Left renal pelvis (tissue), 4 donors: ENCODE measurements around the gene UPK1B. TPM values are rescaled to one million over a fixed set of nuclear protein-coding genes. Genes with fewer than 3 reads are reported as not detected.
A peak's percentile ranks its signal among the peaks of the same experiment; 100 is the strongest.
"Not testable (repeated sequence)": the region's sequence is repeated elsewhere in the genome, so short reads cannot be mapped to it uniquely, and the experiment has no call there.

Source experiments
- DNase-seq, 4 donors: peaks; one replicate each; pipeline ENCODE4 v3.0.0-alpha.2; 2013; ENCODE audit warnings: low read depth in 4 of 4, low spot score in 3 of 4
- polyA plus RNA-seq, 4 donors: library from polyadenylated mRNA; unstranded; fragments of 120-200 nt; gene quantifications; one replicate each; pipeline ENCODE4 v1.2.1, GENCODE V29; 2013; ENCODE audit not compliant: insufficient read length in 4 of 4

Gene UPK1B
- 10 to 100 TPM in 1 of 4 donors, 1 to 10 TPM in 2, under 1 TPM in 1; 0.26 to 18.9 (median 9.1) TPM for polyA plus RNA-seq

DNA sequence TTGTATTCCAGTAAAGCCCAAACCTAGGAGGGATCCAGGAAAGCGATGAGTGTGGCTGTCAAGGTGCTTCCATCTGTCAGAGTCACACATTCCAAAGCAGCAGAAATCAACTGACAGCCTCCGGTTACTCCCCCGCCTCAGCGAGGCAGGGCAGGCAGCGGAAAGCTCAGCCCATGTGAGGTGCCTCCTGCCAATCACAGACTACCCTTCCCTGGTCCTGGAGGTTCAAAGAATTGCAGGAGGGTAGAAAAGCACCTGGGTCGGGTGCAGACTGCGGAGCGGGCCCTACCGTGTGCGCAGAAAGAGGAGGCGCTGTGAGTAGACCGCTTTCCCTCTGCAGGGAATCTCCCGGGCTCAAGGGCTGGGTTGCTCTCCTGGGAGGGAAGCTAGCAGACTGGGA is at the start of gene UPK1B:
UPK1B (plus strand) TSS at position 274 of the 400 bp plus-strand sequence. CDS start 13,144 bp downstream, outside the sequence.
- DNase-seq, result peak in 2 of 4 donors; percentile 22 to 24

DNA sequence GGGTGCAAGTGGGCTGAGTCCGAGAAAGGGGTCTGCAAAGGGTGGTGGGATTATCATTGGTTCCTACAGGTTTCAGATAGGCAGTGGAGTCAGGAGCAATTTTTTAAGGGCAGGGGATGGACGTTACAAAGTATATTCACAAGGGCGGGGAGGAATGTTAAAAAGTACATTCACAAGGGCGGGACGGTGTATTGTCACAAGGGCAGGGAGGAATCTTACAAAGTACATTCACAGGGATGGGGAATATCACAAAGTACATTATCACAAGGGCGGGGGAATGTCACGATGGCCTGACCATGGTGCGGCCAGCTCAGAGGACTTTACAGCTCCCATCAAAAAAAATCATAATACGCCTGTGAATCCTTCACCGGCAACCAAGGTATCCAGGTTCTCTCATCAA is 48.1 kb upstream of the UPK1B start:
- no peak for DNase-seq

DNA sequence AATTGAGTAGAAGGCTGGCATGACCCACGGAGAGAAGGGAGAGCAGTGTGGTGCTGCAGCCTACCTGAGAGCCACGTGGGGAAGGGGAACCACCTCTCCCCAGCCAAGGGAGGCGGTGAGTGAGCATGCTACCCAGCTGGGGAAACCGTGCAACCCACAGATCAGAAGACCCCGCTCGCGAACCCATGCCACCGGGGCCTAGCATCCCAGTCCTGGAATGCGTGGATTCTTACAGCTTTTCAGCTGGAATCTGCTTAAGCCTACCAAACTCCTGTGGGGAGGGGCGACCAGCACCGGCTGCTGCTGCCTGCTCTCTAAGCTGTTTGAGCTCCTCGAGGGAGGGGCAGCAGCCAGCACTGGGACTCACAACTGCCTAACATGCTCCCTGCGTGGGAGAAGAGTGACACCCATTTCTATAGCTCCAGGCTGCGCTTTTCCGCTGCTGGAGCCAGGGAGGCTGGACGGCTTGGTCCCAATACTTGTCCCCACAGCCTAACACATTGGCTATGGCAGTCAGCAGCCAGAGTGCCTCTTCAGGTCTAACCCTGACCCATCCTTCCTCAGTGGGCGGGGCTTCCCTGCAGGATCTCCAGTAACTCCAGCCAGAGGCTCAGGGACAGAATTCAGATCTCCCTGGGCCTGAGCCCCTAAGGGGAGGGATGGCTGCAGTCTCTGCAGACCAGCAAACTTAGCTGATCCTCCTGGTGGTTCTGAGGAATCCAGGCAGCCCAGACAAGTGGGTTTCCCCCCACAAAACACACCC is 47.5 kb upstream of the UPK1B start:
- no peak for DNase-seq

DNA sequence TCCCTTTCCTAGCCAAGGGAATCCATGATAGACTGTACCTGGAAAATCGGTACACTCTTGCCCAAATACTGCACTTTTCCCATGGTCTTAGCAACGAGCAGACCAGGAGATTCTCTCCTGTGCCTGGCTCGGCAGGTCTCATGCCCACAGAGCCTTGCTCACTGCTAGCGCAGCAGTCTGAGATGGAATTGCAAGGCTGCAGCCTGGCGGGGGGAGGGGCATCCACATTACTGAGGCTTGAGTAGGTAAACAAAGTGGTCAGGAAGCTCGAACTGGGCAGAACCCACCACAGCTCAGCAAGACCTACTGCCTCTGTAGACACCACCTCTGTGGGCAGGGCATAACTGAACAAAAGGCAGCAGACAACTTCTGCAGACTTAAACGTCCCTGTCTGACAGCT is 43.1 kb upstream of the UPK1B start:
- not testable (repeated sequence) for DNase-seq

- not testable (repeated sequence) for DNase-seq
Observed at GRCh38 chr3:119132291-119132690, 41.1 kb upstream of the UPK1B start.

DNA sequence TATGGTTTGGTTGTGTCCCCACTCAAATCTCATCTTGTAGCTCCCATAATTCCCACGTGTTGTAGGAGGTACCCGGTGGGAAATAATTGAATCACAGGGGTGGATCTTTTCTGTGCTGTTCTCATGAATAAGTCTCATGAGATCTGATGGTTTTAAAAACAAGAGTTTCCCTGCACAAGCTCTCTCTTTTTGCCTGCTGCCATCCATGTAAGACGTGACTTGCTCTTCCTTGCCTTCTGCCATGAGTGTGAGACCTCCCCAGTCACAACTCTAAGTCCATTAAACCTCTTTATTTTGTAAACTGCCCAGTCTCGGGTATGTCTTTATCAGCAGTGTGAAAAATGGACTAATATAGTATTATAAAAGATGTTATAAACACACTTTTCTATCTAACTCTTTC is 34.0 kb upstream of the UPK1B start:
- DNase-seq, result not testable (repeated sequence)

GRCh38 chr3:119140466-119140865 is 32.9 kb upstream of the UPK1B start:
- DNase-seq, result no peak

- no peak for DNase-seq
Observed at GRCh38 chr3:119145128-119145499, 28.3 kb upstream of the UPK1B start.

DNA sequence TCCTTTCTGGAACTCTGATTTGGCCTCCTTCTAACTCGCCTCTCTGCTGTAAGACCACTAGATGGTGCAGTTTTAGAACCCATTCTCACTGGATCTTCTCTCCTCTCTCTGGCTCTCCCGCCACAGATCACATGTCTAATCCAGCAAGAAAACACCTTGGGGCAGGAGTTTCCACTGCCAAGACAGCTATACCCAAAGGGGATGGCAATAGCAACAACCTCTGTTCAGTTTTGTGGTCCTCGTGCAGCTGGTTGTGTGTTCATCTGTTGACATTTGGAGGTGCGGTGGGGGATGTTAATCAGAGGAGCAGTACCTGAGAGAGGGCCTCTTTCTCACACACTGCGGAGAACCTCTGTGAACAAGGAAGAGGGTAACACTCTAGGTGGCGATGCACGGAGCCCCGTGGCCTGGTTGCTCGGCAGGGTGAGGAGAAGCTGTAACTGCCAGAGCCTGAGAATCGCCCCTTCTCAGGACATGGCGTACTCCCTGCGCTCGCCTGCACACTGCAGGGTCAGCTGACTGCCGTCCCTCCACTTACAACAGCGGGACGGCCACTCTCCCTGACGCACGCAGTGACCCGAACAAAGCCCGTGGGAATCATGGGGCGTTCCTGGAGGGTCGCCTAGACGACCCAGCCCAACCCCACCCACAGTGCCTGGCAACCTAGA is 27.8 kb upstream of the UPK1B start, which contains the start of gene TEX55:
TEX55 (plus strand) TSS at position 666 of the 668 bp plus-strand sequence. CDS start 25 bp downstream, outside the sequence.
- DNase-seq, result peak; percentile 6 to 16 (median 9)

DNA sequence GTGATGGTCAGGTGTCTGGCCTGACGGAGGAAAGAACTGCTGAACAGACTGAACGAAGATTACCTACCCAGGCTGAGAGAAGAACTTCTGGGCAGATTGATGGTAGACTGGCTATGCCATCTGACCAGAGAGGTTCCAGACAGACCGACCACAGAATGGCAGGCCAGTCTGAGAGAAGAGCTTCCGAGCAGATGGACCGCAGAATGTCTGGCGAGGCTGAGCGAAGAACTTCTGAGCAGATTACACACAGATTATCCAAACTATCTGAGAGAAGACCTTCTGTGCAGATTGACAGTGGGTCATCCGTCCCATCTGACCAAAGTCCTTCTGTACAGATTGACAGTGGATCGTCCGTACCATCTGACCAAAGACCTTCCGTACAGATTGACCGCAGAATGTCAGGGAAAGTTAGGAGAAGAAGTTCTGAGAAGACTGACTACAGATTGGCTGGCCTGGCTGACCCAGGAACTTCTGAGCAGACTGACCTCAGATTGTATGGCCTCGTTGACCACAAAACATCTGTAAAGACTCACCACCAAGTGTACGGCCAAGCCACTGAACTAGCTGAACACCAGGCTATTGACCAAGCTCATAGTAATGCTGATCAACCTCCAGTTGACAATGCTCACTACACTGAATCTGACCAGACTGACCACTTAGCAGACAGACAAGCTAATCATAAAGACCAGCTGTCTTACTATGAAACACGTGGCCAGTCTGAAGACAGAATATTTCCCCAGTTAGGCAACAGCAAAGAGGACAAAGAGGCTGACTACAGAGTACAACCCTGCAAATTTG is 26.6 kb upstream of the UPK1B start:
- DNase-seq, result no peak

- no peak for DNase-seq
Observed at GRCh38 chr3:119147494-119147893, 25.9 kb upstream of the UPK1B start.

- DNase-seq, result no peak
Observed at GRCh38 chr3:119148493-119149180, 24.8 kb upstream of the UPK1B start.

GRCh38 chr3:119149484-119149883 is 23.9 kb upstream of the UPK1B start:
- DNase-seq, result no peak

GRCh38 chr3:119156868-119157267 is 16.5 kb upstream of the UPK1B start:
- DNase-seq, result no peak

- DNase-seq, result no peak
Observed at GRCh38 chr3:119157971-119158370, 15.4 kb upstream of the UPK1B start.

DNA sequence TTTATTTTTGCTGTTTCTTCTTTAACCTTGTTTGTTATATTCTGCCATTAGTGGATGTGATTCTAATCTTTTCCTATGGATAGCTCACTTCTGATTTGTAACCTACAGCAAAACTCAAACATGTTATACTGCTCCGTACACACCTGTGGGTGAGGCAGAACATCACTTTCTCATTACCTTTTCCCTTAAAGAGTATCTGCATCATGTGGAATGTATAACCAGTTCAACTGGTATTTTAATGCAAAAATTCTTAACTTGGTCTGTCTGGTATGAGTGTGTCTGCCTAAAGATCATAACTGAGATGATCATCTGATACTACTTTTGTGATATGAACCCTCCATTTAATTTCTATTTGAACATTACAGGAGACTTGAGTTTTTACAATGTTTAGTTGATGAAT is 13.0 kb upstream of the UPK1B start:
- no peak for DNase-seq

DNA sequence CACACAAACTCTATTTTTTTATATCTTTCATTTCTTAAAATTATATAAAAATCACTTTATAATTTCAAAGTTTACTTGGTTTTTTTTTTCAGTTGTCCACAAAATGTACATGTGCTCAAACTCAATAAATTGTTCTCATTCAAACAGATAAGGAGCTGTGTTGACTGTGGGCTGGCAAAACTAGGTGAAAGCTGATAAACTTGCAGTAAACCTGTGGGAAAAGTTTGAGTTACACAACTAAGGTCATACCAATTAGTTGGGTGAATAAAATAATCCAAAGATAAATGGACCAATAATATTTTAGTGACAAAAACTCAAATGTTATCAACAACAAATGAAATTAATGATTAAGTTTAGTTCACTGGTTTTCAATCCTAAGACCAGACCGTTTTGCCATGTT is 12.6 kb upstream of the UPK1B start:
- DNase-seq, result no peak

- DNase-seq, result no peak
Observed at GRCh38 chr3:119161240-119161639, 12.2 kb upstream of the UPK1B start.

GRCh38 chr3:119164745-119165144 is 8.7 kb upstream of the UPK1B start:
- DNase-seq, result not testable (repeated sequence)

DNA sequence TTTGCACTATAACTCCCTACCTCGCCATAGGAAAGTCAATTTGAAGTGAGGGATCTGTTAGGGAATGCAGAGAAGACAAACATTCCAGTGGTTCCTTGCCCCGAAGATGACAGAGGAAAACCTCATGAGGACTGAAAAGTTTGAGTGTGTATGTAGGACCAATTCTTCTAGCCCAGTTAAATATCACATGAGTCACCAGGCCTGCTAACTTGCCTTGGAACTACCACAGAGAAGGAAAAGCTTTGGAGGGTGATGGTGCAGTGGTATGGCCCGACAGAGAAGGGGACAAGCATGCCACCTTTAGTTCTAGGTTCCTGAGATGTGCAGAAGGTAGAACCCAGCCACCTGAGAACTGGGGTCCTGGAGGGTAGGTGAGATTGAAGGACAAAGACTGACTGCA is 2.6 kb upstream of the UPK1B start:
- DNase-seq, result no peak
